CD4-positive, alpha-beta T cell treated with Interleukin-12 subunit alpha and Interleukin-12 subunit beta, for 1 hour (primary cell): Measurements from ENCODE around the gene GPR101.
"Not testable (repeated sequence)": the region's sequence is repeated elsewhere in the genome, so short reads cannot be mapped to it uniquely, and the experiment has no call there.

Source experiments
- DNase-seq: peaks from one replicate; pipeline ENCODE4 v3.0.0-alpha.2; 2020

Gene GPR101

GRCh38 chrX:137025930-137026329 lies 7.9 kb downstream of the GPR101 start:
- no peak for DNase-seq

GRCh38 chrX:137000236-137000635 lies 33.6 kb downstream of the GPR101 start:
- not testable (repeated sequence) for DNase-seq

GRCh38 chrX:136999024-136999423 lies 34.8 kb downstream of the GPR101 start:
- no peak for DNase-seq
